NCI-H1417 (cell line): ENCODE results near the gene EHMT1.

Experiments
- DNase-seq, 3 experiments: peaks; one replicate each; lab custom pipeline; 2025; lab: John Stamatoyannopoulos, UW

EHMT1 gene

GRCh38 chr9:137646341-137646740 is 27.5 kb downstream of the EHMT1 start:
- DNase-seq, result no peak

- no peak for DNase-seq
Measured at GRCh38 chr9:137647096-137647714, 28.4 kb downstream of the EHMT1 start.

GRCh38 chr9:137648396-137648795 is 29.6 kb downstream of the EHMT1 start:
- DNase-seq, result no peak

GRCh38 chr9:137649553-137649952 is 30.7 kb downstream of the EHMT1 start:
- DNase-seq, result no peak

- no peak for DNase-seq
Measured at GRCh38 chr9:137650259-137650658, 31.5 kb downstream of the EHMT1 start.

GRCh38 chr9:137650779-137651178 is 32.0 kb downstream of the EHMT1 start:
- DNase-seq, result no peak

GRCh38 chr9:137656416-137656815 is 37.6 kb downstream of the EHMT1 start:
- DNase-seq, result no peak

GRCh38 chr9:137657606-137658005 is 38.8 kb downstream of the EHMT1 start:
- no peak for DNase-seq

GRCh38 chr9:137658781-137659180 is 40.0 kb downstream of the EHMT1 start:
- DNase-seq, result no peak

GRCh38 chr9:137660144-137660543 is 41.3 kb downstream of the EHMT1 start:
- DNase-seq, result no peak

GRCh38 chr9:137663584-137663983 is 44.8 kb downstream of the EHMT1 start:
- no peak for DNase-seq

GRCh38 chr9:137664676-137665075 is 45.9 kb downstream of the EHMT1 start:
- peak in 1 of 3 experiments; percentile 14 for DNase-seq

GRCh38 chr9:137665226-137665625 is 46.4 kb downstream of the EHMT1 start:
- no peak for DNase-seq

- no peak for DNase-seq
Measured at GRCh38 chr9:137665697-137666512, 47.1 kb downstream of the EHMT1 start.

GRCh38 chr9:137666513-137666822 is 47.7 kb downstream of the EHMT1 start:
- peak in 2 of 3 experiments; percentile 77 to 90 for DNase-seq

GRCh38 chr9:137666955-137667670 is 48.3 kb downstream of the EHMT1 start:
- DNase-seq, result peak; percentile 70 to 97 (median 91)

GRCh38 chr9:137668203-137668602 is 49.4 kb downstream of the EHMT1 start:
- no peak for DNase-seq

- DNase-seq, result no peak
Measured at GRCh38 chr9:137669261-137669672, 50.5 kb downstream of the EHMT1 start.

GRCh38 chr9:137670391-137671195 is 51.8 kb downstream of the EHMT1 start:
- no peak for DNase-seq

GRCh38 chr9:137671196-137671538 is 52.4 kb downstream of the EHMT1 start:
- no peak for DNase-seq

- DNase-seq, result no peak
Measured at GRCh38 chr9:137671721-137672120, 52.9 kb downstream of the EHMT1 start.
